Head of caudate nucleus (tissue), 42 donors: Measurements from ENCODE around the gene GNAI3.

Experiments
- DNase-seq, 42 donors: peaks; one replicate each; pipeline versions ENCODE4 v3.0.0 to v3.0.0-alpha.2; 2020 to 2021; ENCODE audit warnings: mixed read lengths in 7 of 42
- intact Hi-C: fragments of 100-400 bp; cut with DNase I; formaldehyde crosslinking; loops from one replicate; pipeline ENCODE4 v1.15.0; 2022

Gene GNAI3

DNA sequence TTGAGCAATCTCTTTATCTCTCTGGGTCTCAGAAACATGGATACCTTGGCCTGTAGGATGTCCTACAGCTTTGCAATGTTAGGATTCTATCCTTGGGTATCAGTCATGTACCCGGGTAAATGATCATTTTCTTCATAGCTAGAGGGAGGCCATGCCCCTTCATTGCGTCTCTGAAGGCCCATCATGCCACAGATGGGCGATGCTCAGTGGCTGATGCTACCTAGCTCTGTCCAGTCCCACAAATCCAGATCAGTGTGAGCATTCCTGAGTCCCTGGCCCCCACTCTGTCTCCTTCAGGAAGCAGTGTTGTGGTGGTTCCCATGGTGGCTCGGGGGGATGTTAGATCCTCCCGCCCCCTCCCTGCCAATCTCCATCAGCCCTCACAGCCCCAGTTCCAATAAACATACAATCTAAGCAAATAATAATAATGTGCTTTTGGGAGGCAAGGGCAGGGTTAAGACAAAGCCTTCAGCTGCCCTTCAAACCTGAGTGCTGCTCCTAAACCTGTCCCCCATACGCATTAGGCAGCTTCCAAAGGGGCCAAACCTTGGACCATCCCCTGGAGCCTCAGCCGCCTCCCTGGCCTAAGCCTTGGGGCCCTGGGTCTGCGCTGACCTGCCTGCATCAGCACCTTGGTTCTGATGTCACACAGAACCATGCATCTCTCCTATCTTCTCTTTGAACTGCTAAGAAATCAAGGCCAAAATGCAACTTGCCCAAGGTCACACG is 9.4 kb upstream of the GNAI3 start:
- intact Hi-C loops = loop anchor here (10.0 kb wide), 1 partner anchor 264 kb away; no protein-coding TSS in a partner anchor
- DNase-seq = peak in 1 of 42 donors; percentile 33

DNA sequence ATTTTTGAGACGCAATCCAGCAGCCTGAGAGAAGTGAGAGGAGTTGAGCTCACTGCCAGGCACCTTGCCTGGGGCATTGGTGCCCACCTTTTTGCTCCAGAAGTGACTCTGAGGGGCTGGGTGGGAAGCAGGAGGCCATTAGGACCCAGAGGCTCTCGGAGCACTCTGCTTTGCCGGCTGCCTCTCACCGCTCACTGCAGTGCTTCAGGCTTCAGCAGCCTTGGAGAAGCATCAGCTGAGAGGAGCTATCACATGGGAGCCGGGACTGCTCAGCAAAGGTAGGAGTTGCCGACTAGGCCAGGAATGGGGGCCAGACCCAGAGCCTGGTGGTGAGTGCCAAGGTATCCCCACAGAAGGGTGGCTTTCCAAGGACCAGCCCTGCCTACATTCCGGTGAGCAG is 8.7 kb upstream of the GNAI3 start, which contains the start of gene GPR61:
GPR61 (plus strand) TSS at position 197 of the 400 bp plus-strand sequence. CDS start 3,151 bp downstream, outside the sequence.
- intact Hi-C loops = loop anchor here (10.0 kb wide), 2 partner anchors 265 to 445 kb away; partner anchors contain the start of gene AHCYL1
- peak; percentile 50 to 97 (median 81) for DNase-seq

DNA sequence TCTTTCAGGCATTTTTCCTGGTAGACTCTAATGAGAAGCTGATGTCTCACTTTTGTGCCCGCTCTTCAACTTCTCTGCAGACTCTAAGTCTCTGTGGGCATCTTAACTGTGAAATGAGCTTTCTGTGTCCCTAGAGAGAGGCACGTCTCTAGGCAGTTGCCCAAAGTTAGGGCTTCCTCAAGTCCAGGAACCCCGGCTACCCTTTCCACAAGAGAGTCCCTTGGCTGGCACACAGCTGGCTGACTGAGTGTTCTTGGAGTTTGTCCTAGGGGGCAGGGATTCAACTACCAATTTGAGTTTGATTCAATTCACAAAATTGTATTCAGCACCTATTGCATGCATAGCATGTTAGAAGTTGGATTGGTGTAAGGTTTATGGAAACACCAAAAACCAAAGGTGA is 7.3 kb upstream of the GNAI3 start:
- DNase-seq = peak in 5 of 42 donors; percentile 17 to 52 (median 40)
- intact Hi-C loops = loop anchor here (10.0 kb wide), 1 partner anchor 444 kb away; the partner anchor contains the start of gene AHCYL1

DNA sequence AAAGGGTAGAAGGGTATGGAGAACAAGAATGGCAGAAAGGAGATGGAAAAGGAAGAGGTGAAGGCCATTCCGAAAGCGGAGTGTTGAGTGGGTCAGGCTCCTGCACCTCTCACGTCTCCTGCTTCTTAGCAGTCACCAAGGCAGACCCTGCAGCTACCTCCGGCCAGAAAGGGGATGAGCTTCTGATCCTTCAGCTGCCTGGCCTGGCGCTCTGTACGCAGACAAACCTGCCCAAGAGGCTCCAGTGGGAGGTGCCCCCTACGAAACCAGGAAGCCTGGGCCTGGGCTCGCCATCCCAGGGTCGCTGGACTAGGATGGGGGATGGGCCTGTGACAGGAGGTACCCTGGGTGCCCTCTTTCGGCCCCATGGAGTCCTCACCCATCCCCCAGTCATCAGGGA is 5.8 kb upstream of the GNAI3 start:
- no peak for DNase-seq
- intact Hi-C loops = loop anchor here (10.0 kb wide), 1 partner anchor 442 kb away; the partner anchor contains the start of gene AHCYL1

DNA sequence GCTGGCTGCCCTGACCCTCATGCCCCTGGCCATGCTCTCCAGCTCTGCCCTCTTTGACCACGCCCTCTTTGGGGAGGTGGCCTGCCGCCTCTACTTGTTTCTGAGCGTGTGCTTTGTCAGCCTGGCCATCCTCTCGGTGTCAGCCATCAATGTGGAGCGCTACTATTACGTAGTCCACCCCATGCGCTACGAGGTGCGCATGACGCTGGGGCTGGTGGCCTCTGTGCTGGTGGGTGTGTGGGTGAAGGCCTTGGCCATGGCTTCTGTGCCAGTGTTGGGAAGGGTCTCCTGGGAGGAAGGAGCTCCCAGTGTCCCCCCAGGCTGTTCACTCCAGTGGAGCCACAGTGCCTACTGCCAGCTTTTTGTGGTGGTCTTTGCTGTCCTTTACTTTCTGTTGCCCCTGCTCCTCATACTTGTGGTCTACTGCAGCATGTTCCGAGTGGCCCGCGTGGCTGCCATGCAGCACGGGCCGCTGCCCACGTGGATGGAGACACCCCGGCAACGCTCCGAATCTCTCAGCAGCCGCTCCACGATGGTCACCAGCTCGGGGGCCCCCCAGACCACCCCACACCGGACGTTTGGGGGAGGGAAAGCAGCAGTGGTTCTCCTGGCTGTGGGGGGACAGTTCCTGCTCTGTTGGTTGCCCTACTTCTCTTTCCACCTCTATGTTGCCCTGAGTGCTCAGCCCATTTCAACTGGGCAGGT is 5.0 kb upstream of the GNAI3 start:
- intact Hi-C loops = loop anchor here (10.0 kb wide), 1 partner anchor 441 kb away; the partner anchor contains the start of gene AHCYL1
- DNase-seq = no peak

DNA sequence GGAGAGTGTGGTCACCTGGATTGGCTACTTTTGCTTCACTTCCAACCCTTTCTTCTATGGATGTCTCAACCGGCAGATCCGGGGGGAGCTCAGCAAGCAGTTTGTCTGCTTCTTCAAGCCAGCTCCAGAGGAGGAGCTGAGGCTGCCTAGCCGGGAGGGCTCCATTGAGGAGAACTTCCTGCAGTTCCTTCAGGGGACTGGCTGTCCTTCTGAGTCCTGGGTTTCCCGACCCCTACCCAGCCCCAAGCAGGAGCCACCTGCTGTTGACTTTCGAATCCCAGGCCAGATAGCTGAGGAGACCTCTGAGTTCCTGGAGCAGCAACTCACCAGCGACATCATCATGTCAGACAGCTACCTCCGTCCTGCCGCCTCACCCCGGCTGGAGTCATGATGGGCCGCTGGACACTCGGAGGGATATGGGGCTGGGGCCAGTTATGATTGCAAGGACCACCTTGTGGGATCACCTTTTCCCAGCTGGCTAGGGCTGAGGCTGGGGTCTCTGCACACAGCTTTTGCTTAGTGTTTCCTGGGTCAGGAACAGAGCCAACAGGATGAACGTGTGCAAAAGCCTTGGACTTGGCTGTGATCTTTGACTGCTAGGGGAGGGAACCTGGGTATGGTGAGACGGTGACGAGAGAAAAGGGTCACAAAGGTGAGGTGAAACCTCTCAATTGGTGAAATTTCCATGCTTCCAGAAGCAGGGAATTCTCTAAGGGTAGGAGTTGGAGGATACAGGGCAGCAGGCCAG is 4.3 kb upstream of the GNAI3 start:
- DNase-seq = peak in 1 of 42 donors; percentile 29
- intact Hi-C loops = loop anchor here (10.0 kb wide), 1 partner anchor 441 kb away; the partner anchor contains the start of gene AHCYL1

DNA sequence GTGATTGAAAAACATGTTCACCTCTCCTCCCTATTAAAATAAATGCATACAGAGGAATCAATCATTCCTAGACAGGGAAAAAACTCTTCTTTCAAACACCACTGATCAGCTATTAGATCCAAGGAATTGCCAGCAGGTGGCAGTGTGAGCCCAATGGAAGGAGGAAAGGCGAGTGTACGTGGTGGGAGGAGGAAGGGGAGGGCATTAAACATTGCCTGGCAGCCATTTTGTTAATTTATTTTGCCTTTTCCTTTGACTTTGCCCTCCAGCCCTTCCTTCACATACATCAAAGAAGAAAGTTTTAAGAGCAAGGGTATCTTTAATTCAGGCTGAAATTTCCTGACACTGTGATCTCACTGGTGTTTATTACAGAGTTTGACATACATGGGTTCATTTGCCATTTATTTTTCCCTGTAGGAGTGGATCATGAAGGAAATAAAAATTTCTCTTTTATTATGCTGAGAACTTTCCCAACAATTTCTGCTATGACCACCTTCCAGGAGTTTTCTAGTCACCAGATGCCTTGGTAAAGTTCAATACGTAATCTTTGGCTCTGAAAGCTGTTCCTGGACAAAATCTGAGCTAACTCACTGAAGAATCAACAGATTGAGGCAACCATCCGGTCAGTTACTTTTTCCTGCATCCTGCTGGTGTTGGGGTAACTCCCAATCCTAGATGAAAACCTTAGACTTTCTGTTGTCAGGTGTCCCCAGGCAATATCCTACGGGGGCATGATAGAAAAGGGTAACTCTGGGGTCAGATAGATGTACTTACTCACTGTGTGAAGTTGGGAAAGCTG is 1.9 kb upstream of the GNAI3 start:
- peak; percentile 74 to 97 (median 91) for DNase-seq
- intact Hi-C loops = loop anchor here (5.0 to 10.0 kb wide), 2 partner anchors 76 to 438 kb away; partner anchors contain the start of gene AHCYL1

DNA sequence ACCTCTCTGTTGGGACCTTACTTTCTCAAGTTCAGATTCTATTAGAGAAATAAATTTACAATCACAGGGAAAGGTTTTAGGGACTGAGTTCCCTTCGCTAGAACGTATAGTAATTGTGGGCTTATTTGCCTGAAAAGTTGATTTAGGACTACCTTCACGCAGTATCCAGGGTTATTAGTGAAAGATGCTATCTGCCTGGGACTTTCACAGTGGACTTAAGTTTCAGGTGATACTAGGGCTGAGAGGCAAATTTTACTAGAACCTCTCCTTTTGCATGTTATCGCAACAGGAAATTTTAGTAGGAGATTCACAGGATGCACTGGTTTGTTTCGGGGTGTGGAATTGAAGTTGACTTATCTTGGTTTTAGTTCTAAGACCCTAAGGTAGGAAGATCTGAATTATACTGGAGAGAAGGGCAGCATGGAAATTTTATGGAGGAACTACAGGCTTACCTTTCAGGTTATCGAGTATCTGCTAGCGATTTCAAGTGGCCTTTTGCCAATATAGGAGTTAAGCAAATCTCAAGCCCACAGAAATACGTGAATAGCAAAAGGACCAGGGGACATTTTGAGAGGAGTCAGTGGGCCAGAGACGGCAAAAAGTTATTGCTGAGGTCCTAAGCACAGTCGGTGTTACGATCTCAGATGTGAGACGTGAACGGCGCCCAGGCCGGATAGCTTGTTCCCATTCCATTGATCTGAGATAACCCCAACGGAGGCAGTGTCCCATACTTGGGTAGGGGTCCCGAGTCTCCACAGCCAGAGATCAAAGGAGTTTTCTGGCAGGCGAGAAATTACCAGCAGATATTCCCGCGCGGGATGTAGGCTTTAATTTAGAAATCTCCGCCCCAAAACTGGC is 723 bp upstream of the GNAI3 start:
- intact Hi-C loops = loop anchor here (5.0 to 10.0 kb wide), 2 partner anchors 75 to 437 kb away; partner anchors contain the start of gene AHCYL1
- peak in 10 of 42 donors; percentile 20 to 66 (median 40) for DNase-seq

DNA sequence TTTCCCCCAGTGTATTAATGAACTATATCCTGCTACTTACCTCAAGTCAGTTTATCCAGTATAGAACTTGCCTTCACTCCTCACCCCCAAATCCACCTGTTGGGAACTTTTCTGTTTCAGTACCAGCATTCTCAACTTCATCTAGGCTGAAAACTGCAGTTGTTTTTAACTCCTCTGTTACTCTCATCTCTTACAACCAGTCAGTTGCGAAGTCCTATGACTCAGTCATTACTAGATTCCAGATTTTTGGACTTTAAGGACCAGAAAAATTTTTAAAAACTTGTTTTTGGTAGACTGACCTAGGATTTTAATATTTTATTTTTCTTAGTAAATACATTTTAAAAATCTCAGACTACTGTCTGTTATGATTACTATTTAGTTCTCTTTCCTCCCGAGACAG is 8.1 kb downstream of the GNAI3 start:
- no peak for DNase-seq
- intact Hi-C loops = no loop called here

DNA sequence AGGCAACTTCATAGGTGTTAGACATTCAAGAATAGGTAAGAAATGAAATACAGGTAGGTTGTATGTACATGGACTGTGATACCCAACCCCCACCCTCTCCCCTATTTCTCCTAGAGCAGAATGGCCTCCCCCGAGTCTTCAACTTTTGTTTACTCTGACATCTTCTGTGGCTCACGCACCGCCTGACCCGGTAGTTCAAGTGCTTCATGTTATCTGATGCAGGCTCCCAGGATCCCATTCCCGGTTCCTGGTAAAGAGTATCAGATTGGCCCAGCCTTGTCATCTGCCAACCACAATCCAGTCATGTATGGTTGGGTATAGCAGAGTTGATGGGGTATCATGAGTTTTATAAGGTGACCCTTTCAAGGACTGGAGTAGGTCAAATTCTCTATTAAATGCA is 9.1 kb downstream of the GNAI3 start:
- no peak for DNase-seq
- intact Hi-C loops = no loop called here

DNA sequence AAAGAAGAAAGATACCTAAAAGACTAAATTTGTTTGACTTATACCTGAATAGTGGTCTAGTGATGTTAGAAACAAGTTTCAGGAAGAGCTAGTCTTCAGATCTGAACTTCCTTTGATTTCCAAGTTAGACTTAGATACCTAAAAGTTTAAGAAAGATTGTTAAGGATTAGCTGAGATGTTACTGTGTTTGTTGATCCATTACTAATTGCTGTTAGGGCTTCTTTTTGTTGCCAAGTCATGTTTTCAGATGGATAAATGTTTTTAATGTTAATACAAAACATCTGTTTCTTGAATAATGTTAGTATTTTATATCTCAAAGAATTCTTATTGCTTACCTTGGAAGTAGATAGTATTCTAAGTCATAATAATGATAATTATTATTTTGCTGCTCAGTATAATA is 11.6 kb downstream of the GNAI3 start:
- intact Hi-C loops = no loop called here
- no peak for DNase-seq

DNA sequence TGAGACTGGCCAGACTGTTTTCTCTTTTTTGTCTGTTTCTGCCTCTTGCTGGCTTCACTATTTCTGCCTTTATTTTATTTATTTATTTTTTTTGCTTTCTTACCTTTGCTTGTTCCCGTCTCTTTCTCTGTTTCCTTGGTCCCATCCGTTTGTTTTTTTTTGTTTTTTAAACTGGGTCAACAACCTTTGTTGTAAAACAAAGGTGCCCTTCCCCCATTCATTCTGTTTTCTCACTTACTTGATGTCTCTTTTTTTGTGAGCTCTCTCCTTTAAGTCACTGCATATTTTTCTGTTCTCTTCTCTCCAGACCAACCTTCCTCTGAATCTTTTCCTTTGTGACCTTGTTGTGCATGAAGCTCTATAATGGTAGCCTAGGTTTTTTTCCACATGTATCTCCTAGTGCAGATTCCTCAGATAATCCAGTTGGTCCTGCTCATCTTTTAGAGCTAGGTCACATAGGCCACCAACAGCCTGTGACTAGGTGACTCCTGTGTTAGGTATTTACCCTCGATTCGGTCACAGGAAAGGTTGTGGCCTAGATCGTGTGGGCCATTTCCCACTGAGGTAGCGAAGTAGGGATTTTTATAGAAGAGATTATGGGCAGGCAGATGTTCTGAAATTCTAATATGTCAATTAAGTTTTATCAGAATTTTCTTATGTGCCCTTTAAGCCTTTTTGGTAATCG is 15.9 kb downstream of the GNAI3 start:
- intact Hi-C loops = no loop called here

DNA sequence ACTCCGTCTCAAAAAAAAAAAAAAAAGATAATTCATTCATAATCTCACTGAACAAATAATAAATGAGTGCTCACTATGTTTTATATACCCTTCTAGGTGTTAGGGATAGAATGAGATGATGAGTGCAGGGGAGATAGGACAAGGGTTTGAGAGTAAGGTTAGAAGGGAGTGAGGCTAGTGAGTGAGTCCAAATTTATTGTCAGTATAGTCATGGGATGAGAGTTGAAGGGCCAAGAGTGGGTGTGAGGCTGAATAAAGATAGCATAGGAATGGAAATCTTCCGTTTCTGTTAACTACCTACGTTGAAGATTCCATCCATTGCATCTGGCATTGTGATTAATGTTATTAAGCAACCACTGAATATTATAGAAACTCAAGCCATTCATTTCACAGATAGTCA is 16.8 kb downstream of the GNAI3 start:
- no peak for DNase-seq
- intact Hi-C loops = no loop called here

More for the DNA sequence above, 15.9 kb downstream of the GNAI3 start:
- no peak for DNase-seq

DNA sequence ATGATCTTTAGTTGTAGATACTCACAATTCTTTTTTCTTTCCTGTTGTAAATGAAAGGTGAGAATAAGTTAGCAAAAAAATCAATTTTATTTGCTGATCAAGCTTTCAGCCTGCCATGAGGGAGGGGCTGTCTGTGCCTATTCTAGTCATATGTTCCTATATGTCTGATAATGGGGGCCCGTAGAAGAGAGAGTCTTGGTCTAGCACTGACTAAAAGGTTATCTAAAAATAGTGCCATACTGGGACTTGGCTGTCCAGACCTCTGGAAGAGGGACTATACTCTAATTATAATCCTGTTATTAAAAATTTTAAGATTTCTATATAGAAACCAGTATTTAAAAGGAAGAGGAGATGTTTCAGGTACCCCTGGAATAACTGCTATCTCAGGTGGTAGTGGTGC is 18.6 kb downstream of the GNAI3 start:
- DNase-seq = no peak
- intact Hi-C loops = no loop called here

DNA sequence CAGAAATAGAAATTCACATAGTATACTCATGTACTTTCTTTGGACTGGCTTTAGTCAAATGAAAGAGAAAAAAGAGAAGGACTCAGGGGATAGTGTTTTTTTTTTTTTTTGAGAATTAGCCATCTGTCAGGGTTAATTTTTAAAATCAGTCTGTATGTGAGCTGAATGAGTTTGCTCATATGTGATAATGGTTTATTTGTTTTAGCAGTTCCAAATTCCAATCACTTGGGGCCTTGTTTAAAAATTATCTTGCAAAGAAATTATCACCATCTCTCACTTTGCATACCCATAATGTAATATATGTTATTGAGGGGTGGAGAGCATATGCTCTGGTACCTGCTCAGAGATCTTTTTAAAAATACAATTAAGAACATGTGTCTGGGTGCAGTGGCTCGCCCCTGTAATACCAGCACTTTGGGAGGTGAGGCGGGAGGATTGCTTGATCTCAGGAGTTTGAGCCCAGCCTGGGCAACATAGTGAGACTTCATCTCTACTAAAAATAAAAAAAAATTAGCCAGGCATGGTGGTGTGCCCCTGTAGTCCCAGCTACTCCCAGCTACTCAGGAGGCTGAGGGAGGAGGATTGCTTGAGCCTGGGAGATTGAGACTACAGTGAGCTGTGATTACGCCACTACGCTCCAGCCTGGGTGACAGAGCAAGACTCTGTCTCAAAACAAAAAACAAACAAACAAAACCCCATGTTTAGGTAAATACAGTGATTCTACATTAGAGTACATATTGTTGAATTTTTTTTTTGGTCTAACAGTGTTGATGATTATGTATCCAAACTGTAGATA is 19.7 kb downstream of the GNAI3 start:
- DNase-seq = no peak
- intact Hi-C loops = no loop called here

DNA sequence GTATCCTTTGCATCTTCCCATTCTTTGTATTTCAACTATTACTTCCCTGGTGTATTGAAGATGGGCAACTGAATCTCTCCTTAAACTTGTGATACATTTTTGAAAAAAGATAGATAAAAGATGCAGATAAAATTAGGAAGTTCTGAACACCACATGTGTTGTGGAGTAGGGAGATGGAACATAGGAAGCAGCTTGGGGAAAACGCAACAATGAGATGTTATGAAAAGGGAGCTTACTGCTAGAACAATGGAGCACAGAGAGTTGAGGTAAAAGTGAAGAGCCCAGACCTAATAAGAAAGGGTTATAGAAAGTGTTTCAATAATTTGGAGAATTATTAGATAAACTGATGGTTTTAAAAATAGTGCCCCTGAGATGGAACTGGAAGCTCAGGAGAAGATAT is 20.9 kb downstream of the GNAI3 start:
- intact Hi-C loops = no loop called here
- DNase-seq = no peak
